HL-60 (cell line): ENCODE measurements around the gene AOPEP.

Experiments used
- CTCF ChIP-seq: IDR thresholded peaks from one replicate; pipeline ENCODE4 v1.5.1; 2011; ENCODE audit warnings: low read length, control low read depth, inconsistent platforms; ENCODE audit not compliant: insufficient read depth
- GABPA ChIP-seq: IDR thresholded peaks from 2 replicates; pipeline ENCODE4 v1.6.1; 2012; ENCODE audit warnings: low read depth
- REST ChIP-seq: IDR thresholded peaks from 2 replicates; pipeline ENCODE4 v1.6.1; 2012; ENCODE audit warnings: low read depth; ENCODE audit not compliant: insufficient replicate concordance

- TF ChIP-seq REST (no peak), CTCF (no peak), GABPA (no peak)
Measured at GRCh38 chr9:94805051-94805489, 78.6 kb downstream of the AOPEP start.
